WTC11 (cell line): Measurements from ENCODE around the gene FREY1. TPM values are rescaled to one million over a fixed set of nuclear protein-coding genes. Genes with fewer than 3 reads are reported as not detected.

Source experiments
- ATAC-seq: fragments of 200-7000 bp; cut with Tn5 transposase; 2 replicates; pipeline ENCODE4 v1.10.0; 2021; ENCODE audit warnings: mild to moderate bottlenecking, moderate library complexity
- CTCF ChIA-PET: fragments of 300-600 bp; sonication (Branson Sonifier 250); formaldehyde crosslinking; loops from one replicate; lab custom pipeline; 2021; ENCODE audit warnings: antibody characterized with exemption; lab: Charles Lee
- POLR2A ChIA-PET: fragments of 350-600 bp; sonication (Branson Sonifier 250); formaldehyde crosslinking; loops from one replicate; lab custom pipeline; 2021; ENCODE audit warnings: antibody characterized with exemption; lab: Charles Lee
- DNase-seq: peaks from one replicate; pipeline ENCODE4 v3.0.0; 2021; ENCODE audit warnings: low spot score
- H3K27ac Mint-ChIP-seq: 2 replicates; pipeline ENCODE4 v1.8.0; 2021; ENCODE audit warnings: mixed read lengths
- H3K27me3 Mint-ChIP-seq: 2 replicates; pipeline ENCODE4 v1.8.0; 2021; ENCODE audit warnings: low read depth, mild to moderate bottlenecking, moderate library complexity, mixed read lengths
- H3K36me3 Mint-ChIP-seq: 2 replicates; pipeline ENCODE4 v1.8.0; 2021; ENCODE audit warnings: mixed read lengths
- H3K4me1 Mint-ChIP-seq: 2 replicates; pipeline ENCODE4 v1.8.0; 2022; ENCODE audit warnings: mixed read lengths
- H3K4me3 Mint-ChIP-seq: 2 replicates; pipeline ENCODE4 v1.8.0; 2021; ENCODE audit warnings: mild to moderate bottlenecking, moderate library complexity, mixed read lengths
- H3K9me3 Mint-ChIP-seq: 2 replicates; pipeline ENCODE4 v1.8.0; 2021; ENCODE audit warnings: mixed read lengths
- ELF4 ChIP-seq: sonication (generic); formaldehyde crosslinking; IDR thresholded peaks from 2 replicates; pipeline ENCODE4 v1.8.1; 2022; ENCODE audit warnings: low read depth, mild to moderate bottlenecking, moderate library complexity, missing genetic modification reagents
- GRHL2 ChIP-seq: fragments of 250-450 bp; sonication (Bioruptor Pico); IDR thresholded peaks from 2 replicates; pipeline ENCODE4 v1.8.0; 2022; ENCODE audit warnings: mild to moderate bottlenecking, moderate library complexity; ENCODE audit not compliant: insufficient replicate concordance, severe bottlenecking
- GTF2I ChIP-seq: fragments of 250-450 bp; sonication (Bioruptor Pico); conservative IDR thresholded peaks from 2 replicates; pipeline ENCODE4 v1.4.0; 2021; ENCODE audit warnings: mild to moderate bottlenecking
- IRF2 ChIP-seq: sonication (generic); formaldehyde crosslinking; IDR thresholded peaks from 2 replicates; pipeline ENCODE4 v1.8.0; 2022; ENCODE audit warnings: low read depth, missing genetic modification reagents, borderline replicate concordance
- MYBL2 ChIP-seq: sonication (generic); formaldehyde crosslinking; IDR thresholded peaks from 2 replicates; pipeline ENCODE4 v1.8.1; 2023; ENCODE audit warnings: mild to moderate bottlenecking, moderate library complexity, missing genetic modification reagents
- NR3C1 ChIP-seq: sonication (generic); formaldehyde crosslinking; conservative IDR thresholded peaks from 2 replicates; pipeline ENCODE4 v1.8.1; 2023; ENCODE audit warnings: low read depth, mild to moderate bottlenecking, missing genetic modification reagents
- RELA ChIP-seq: sonication (generic); formaldehyde crosslinking; IDR thresholded peaks from 2 replicates; pipeline ENCODE4 v1.8.1; 2022; ENCODE audit warnings: missing genetic modification reagents, mild to moderate bottlenecking, borderline replicate concordance
- SMAD4 ChIP-seq: sonication (generic); formaldehyde crosslinking; IDR thresholded peaks from 2 replicates; pipeline ENCODE4 v1.8.0; 2022; ENCODE audit warnings: mild to moderate bottlenecking, missing genetic modification reagents
- TCF7 ChIP-seq: sonication (generic); formaldehyde crosslinking; IDR thresholded peaks from 2 replicates; pipeline ENCODE4 v1.8.0; 2022; ENCODE audit warnings: mild to moderate bottlenecking, low read depth, missing genetic modification reagents, moderate library complexity
- ZBTB21 ChIP-seq: sonication (generic); formaldehyde crosslinking; IDR thresholded peaks from 2 replicates; pipeline ENCODE4 v1.8.1; 2023; ENCODE audit warnings: mild to moderate bottlenecking, missing genetic modification reagents, borderline replicate concordance
- ZNF121 ChIP-seq: sonication (generic); formaldehyde crosslinking; IDR thresholded peaks from 2 replicates; pipeline ENCODE4 v1.8.0; 2023; ENCODE audit warnings: missing genetic modification reagents
- ZNF232 ChIP-seq: sonication (generic); formaldehyde crosslinking; IDR thresholded peaks from 2 replicates; pipeline ENCODE4 v1.8.0; 2022; ENCODE audit warnings: mild to moderate bottlenecking, missing genetic modification reagents
- total RNA-seq: library from RNA; stranded (reverse); gene quantifications from 3 replicates; pipeline ENCODE4 v1.2.3, GENCODE V29; 2021
- TF ChIP-seq, protein P1 (sequence below): sonication (generic); formaldehyde crosslinking; IDR thresholded peaks from 2 replicates; pipeline ENCODE4 v1.8.0; 2022; ENCODE audit warnings: mild to moderate bottlenecking, missing genetic modification reagents
- TF ChIP-seq, protein P2 (sequence below): sonication (generic); formaldehyde crosslinking; IDR thresholded peaks from 2 replicates; pipeline ENCODE4 v1.8.0; 2022; ENCODE audit warnings: mild to moderate bottlenecking, missing genetic modification reagents
- TF ChIP-seq, protein P3 (sequence below): fragments of 250-450 bp; sonication (Bioruptor Pico); IDR thresholded peaks from 2 replicates; pipeline ENCODE4 v2.1.2; 2022; ENCODE audit warnings: mild to moderate bottlenecking, moderate library complexity
- TF ChIP-seq, protein P4 (sequence below): fragments of 250-450 bp; sonication (Bioruptor Pico); IDR thresholded peaks from 2 replicates; pipeline ENCODE4 v1.9.0; 2021; ENCODE audit warnings: mild to moderate bottlenecking
- TF ChIP-seq, protein P5 (sequence below): fragments of 250-450 bp; sonication (Bioruptor Pico); IDR thresholded peaks from 2 replicates; pipeline ENCODE4 v1.9.0; 2021; ENCODE audit warnings: mild to moderate bottlenecking, borderline replicate concordance
- TF ChIP-seq, protein P6 (sequence below): sonication (generic); formaldehyde crosslinking; IDR thresholded peaks from 2 replicates; pipeline ENCODE4 v1.8.1; 2022; ENCODE audit warnings: low read depth, mild to moderate bottlenecking, moderate library complexity, missing genetic modification reagents, borderline replicate concordance
- TF ChIP-seq, protein P7 (sequence below): sonication (generic); formaldehyde crosslinking; IDR thresholded peaks from 2 replicates; pipeline ENCODE4 v1.8.1; 2023; ENCODE audit warnings: mild to moderate bottlenecking, moderate library complexity, missing genetic modification reagents

FREY1 gene
- total RNA-seq, 1 experiment from 2014 or later, result 2.1 TPM

DNA sequence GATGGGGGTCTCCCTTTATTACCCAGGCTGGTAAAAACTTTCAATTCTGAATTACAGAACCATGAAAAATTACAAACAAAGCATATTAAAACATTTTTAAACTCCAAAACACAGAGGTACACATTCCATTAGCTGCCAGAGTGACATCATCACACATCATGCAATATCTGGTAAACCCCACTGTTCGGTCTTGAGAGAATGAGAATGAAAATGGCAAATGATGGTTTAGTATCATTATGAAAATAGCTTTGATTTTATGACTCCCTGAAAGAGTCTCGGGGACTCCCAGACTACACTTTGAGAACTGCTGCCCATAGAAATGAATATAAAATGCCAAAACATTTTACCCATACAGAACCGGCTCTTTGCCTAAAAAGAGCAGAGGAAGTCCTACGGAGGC lies 34.2 kb upstream of the FREY1 start (continued):
- no peak for TF ChIP-seq ZNF232
- TF ChIP-seq, protein P1, sequence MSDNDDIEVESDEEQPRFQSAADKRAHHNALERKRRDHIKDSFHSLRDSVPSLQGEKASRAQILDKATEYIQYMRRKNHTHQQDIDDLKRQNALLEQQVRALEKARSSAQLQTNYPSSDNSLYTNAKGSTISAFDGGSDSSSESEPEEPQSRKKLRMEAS (CRISPR knock-in tag), result no peak
- TF ChIP-seq NR3C1 (CRISPR knock-in tag), result no peak
- TF ChIP-seq ELF4 (CRISPR knock-in tag), result no peak
- TF ChIP-seq GRHL2 (CRISPR knock-in tag), result no peak
- no peak for TF ChIP-seq IRF2 (CRISPR knock-in tag)

DNA sequence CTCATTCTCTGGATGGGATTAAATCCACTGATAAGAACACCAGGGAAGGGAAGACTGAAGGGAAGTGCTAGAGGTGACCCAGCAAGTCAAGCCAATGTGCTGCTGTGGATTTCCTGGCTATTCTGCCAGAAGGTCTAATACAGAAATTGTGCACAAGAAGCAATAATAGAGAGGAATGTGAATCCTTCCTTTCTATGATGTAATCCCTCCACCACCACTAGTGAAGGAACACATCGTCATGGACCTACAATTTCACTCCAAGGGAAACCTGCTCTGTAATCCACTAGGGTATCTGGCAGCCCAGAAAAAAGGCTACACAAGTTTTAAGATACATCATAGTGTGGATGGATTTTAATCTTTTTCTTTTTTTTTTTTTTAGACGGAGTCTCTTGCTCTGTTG lies 32.8 kb upstream of the FREY1 start:
- POLR2A ChIA-PET, result interaction anchor here (0.6 to 1.0 kb wide), 3 partner anchors 17 to 376 kb away, joined by 3 to 4 read pairs (median 3); no protein-coding TSS in a partner anchor
- ATAC-seq (no peak), DNase-seq (no peak)
- Mint-ChIP-seq H3K27me3 (no peaks in the 10 kb centered on the region; the same call in 1 of the 2 replicates), H3K4me1 (peaks cover 10% of the 10 kb centered on the region), H3K27ac (no peak overlapping the region), H3K4me3 (no peak overlapping the region), H3K9me3 (no peaks in the 10 kb centered on the region), H3K36me3 (peaks cover 11% of the 10 kb centered on the region; the same call in 1 of the 2 replicates)
- CTCF ChIA-PET, result interaction anchor here (0.6 to 4.2 kb wide), 4 partner anchors 10 to 66 kb away, joined by 3 to 13 read pairs (median 4); no protein-coding TSS in a partner anchor
- TF ChIP-seq, protein P2, sequence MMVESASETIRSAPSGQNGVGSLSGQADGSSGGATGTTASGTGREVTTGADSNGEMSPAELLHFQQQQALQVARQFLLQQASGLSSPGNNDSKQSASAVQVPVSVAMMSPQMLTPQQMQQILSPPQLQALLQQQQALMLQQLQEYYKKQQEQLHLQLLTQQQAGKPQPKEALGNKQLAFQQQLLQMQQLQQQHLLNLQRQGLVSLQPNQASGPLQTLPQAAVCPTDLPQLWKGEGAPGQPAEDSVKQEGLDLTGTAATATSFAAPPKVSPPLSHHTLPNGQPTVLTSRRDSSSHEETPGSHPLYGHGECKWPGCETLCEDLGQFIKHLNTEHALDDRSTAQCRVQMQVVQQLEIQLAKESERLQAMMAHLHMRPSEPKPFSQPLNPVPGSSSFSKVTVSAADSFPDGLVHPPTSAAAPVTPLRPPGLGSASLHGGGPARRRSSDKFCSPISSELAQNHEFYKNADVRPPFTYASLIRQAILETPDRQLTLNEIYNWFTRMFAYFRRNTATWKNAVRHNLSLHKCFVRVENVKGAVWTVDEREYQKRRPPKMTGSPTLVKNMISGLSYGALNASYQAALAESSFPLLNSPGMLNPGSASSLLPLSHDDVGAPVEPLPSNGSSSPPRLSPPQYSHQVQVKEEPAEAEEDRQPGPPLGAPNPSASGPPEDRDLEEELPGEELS, result no peak

DNA sequence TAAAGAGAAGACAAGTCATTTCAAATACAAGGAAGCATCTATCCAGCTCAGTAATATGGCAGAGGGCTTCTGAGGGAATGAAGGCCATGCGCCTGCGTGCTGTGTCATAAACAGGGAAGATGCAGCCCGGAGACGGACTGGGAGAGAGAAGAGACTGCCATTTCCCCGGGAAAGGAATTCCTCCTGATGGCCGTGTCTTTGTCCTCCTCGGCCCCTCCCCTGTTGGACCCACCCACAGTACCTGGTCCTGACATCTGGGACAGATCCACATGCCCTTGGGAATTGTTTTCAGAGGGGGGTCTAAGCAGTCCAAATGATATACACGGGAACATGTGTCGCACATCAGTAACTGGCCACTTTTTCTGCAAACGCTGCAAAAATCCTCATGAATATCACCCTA lies 30.8 kb upstream of the FREY1 start:
- Mint-ChIP-seq H3K4me3 (no peak overlapping the region), H3K27me3 (no peaks in the 10 kb centered on the region; the same call in 1 of the 2 replicates), H3K27ac (peak overlapping the region; percentile 68; the same call in 1 of the 2 replicates), H3K4me1 (peaks cover 10% of the 10 kb centered on the region), H3K36me3 (peaks cover 5% of the 10 kb centered on the region; the same call in 1 of the 2 replicates), H3K9me3 (no peaks in the 10 kb centered on the region)
- ChIA-PET POLR2A (no interaction called here), CTCF (interaction anchor here (2.2 to 4.2 kb wide), 2 partner anchors 65 to 68 kb away, joined by 8 to 13 read pairs; no protein-coding TSS in a partner anchor)
- ATAC-seq (peak; percentile 53), DNase-seq (no peak)
- TF ChIP-seq, protein P3, sequence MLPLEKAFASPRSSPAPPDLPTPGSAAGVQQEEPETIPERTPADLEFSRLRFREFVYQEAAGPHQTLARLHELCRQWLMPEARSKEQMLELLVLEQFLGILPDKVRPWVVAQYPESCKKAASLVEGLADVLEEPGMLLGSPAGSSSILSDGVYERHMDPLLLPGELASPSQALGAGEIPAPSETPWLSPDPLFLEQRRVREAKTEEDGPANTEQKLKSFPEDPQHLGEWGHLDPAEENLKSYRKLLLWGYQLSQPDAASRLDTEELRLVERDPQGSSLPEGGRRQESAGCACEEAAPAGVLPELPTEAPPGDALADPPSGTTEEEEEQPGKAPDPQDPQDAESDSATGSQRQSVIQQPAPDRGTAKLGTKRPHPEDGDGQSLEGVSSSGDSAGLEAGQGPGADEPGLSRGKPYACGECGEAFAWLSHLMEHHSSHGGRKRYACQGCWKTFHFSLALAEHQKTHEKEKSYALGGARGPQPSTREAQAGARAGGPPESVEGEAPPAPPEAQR, result no peak
- TF ChIP-seq ZNF121, result no peak
- TF ChIP-seq, protein P4, sequence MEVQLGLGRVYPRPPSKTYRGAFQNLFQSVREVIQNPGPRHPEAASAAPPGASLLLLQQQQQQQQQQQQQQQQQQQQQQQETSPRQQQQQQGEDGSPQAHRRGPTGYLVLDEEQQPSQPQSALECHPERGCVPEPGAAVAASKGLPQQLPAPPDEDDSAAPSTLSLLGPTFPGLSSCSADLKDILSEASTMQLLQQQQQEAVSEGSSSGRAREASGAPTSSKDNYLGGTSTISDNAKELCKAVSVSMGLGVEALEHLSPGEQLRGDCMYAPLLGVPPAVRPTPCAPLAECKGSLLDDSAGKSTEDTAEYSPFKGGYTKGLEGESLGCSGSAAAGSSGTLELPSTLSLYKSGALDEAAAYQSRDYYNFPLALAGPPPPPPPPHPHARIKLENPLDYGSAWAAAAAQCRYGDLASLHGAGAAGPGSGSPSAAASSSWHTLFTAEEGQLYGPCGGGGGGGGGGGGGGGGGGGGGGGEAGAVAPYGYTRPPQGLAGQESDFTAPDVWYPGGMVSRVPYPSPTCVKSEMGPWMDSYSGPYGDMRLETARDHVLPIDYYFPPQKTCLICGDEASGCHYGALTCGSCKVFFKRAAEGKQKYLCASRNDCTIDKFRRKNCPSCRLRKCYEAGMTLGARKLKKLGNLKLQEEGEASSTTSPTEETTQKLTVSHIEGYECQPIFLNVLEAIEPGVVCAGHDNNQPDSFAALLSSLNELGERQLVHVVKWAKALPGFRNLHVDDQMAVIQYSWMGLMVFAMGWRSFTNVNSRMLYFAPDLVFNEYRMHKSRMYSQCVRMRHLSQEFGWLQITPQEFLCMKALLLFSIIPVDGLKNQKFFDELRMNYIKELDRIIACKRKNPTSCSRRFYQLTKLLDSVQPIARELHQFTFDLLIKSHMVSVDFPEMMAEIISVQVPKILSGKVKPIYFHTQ, result no peak
- TF ChIP-seq, protein P5, sequence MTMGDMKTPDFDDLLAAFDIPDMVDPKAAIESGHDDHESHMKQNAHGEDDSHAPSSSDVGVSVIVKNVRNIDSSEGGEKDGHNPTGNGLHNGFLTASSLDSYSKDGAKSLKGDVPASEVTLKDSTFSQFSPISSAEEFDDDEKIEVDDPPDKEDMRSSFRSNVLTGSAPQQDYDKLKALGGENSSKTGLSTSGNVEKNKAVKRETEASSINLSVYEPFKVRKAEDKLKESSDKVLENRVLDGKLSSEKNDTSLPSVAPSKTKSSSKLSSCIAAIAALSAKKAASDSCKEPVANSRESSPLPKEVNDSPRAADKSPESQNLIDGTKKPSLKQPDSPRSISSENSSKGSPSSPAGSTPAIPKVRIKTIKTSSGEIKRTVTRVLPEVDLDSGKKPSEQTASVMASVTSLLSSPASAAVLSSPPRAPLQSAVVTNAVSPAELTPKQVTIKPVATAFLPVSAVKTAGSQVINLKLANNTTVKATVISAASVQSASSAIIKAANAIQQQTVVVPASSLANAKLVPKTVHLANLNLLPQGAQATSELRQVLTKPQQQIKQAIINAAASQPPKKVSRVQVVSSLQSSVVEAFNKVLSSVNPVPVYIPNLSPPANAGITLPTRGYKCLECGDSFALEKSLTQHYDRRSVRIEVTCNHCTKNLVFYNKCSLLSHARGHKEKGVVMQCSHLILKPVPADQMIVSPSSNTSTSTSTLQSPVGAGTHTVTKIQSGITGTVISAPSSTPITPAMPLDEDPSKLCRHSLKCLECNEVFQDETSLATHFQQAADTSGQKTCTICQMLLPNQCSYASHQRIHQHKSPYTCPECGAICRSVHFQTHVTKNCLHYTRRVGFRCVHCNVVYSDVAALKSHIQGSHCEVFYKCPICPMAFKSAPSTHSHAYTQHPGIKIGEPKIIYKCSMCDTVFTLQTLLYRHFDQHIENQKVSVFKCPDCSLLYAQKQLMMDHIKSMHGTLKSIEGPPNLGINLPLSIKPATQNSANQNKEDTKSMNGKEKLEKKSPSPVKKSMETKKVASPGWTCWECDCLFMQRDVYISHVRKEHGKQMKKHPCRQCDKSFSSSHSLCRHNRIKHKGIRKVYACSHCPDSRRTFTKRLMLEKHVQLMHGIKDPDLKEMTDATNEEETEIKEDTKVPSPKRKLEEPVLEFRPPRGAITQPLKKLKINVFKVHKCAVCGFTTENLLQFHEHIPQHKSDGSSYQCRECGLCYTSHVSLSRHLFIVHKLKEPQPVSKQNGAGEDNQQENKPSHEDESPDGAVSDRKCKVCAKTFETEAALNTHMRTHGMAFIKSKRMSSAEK, result no peak
- TF ChIP-seq MYBL2, result no peak
- no peak for TF ChIP-seq RELA (CRISPR knock-in tag)
- TF ChIP-seq SMAD4 (CRISPR knock-in tag), result no peak
- TF ChIP-seq, protein P6, sequence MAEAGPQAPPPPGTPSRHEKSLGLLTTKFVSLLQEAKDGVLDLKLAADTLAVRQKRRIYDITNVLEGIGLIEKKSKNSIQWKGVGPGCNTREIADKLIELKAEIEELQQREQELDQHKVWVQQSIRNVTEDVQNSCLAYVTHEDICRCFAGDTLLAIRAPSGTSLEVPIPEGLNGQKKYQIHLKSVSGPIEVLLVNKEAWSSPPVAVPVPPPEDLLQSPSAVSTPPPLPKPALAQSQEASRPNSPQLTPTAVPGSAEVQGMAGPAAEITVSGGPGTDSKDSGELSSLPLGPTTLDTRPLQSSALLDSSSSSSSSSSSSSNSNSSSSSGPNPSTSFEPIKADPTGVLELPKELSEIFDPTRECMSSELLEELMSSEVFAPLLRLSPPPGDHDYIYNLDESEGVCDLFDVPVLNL (CRISPR knock-in tag), result no peak
- TF ChIP-seq GTF2I (CRISPR knock-in tag), result no peak
- TF ChIP-seq, protein P7, sequence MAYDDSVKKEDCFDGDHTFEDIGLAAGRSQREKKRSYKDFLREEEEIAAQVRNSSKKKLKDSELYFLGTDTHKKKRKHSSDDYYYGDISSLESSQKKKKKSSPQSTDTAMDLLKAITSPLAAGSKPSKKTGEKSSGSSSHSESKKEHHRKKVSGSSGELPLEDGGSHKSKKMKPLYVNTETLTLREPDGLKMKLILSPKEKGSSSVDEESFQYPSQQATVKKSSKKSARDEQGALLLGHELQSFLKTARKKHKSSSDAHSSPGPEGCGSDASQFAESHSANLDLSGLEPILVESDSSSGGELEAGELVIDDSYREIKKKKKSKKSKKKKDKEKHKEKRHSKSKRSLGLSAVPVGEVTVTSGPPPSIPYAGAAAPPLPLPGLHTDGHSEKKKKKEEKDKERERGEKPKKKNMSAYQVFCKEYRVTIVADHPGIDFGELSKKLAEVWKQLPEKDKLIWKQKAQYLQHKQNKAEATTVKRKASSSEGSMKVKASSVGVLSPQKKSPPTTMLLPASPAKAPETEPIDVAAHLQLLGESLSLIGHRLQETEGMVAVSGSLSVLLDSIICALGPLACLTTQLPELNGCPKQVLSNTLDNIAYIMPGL (CRISPR knock-in tag), result no peak
- TF ChIP-seq ZBTB21 (CRISPR knock-in tag), result no peak
- no peak for TF ChIP-seq TCF7
